ENCODE data around the gene SPTBN1. TPM values are rescaled to one million over a fixed set of nuclear protein-coding genes. Genes with fewer than 3 reads are reported as not detected.

Gene SPTBN1
- total RNA-seq, 1 donor: 200 TPM

DNA sequence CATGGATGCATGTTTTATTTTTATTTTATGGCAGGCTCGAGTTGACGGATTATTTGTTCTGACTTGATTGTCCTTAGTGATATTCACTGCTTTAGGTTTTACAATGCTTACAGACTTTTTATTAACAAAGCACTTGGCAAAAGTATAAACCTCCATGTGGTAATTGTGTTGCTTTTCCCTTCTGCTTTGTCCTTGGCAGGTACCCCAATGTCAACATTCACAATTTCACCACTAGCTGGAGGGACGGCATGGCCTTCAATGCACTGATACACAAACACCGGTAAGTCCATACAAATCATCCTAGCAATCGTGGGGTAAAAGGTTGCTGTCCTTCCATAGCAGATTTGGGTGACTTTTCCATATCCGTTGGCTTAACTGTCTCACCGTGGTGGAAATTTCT lies 161.3 kb downstream of the SPTBN1 start:
- no peak for DNase-seq (ENCODE audit: low read depth)
- TF ChIP-seq, protein P1, sequence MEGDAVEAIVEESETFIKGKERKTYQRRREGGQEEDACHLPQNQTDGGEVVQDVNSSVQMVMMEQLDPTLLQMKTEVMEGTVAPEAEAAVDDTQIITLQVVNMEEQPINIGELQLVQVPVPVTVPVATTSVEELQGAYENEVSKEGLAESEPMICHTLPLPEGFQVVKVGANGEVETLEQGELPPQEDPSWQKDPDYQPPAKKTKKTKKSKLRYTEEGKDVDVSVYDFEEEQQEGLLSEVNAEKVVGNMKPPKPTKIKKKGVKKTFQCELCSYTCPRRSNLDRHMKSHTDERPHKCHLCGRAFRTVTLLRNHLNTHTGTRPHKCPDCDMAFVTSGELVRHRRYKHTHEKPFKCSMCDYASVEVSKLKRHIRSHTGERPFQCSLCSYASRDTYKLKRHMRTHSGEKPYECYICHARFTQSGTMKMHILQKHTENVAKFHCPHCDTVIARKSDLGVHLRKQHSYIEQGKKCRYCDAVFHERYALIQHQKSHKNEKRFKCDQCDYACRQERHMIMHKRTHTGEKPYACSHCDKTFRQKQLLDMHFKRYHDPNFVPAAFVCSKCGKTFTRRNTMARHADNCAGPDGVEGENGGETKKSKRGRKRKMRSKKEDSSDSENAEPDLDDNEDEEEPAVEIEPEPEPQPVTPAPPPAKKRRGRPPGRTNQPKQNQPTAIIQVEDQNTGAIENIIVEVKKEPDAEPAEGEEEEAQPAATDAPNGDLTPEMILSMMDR (IDR thresholded peaks at IDR 0.05; ENCODE audit: insufficient read depth, low read depth, low read length): no peak

DNA sequence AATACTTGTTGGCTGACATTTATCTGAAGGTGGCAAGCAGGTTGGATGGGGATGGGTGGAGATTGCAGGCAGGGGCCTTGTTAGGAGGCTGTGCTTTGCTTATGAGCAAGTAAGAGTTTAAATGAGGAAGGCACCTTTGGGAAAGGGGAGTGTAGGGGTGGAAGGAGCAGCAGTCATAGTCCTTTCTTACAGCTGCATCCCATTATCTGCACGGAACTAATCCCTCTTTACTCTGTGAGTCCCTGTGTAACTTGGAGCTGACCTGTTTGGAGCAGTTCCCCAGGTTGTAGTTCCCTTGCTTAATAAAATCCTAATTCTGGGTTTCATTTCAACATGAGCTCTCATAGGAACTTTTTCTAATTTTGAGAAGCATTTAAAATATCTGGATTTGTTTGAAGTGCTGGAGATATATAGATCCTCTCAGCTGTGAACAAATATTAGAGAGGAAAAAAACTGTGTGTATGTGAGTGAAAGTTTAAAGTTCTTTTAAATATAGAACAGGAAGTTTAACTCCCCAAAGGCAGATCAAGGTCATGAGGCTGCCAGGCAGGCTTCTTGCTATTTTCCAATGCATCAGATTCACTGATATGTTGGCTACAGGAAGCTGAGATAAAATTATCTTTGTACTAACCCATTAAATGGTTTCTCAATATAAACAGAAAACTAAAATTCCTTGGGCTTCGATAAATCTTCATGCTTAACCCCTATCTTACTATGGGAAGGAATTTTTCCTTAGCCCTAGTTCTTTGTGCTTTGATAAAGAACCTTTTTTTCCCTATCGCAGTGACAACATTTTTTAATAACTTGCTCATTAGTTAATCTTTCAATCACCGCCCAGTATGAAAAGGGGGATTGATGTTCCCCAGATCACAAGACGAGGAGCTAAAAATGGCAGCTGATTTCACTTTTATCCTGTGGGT lies 162.8 kb downstream of the SPTBN1 start:
- TF ChIP-seq, protein P1 (IDR thresholded peaks at IDR 0.05; ENCODE audit: insufficient read depth, low read depth, low read length): no peak
- peak; percentile 86 for DNase-seq (ENCODE audit: low read depth)
- H3K4me3 ChIP-seq (ENCODE audit: low read depth, low read length): no peak overlapping the region

More for the DNA sequence above, 161.3 kb downstream of the SPTBN1 start:
- no peak overlapping the region for H3K4me3 ChIP-seq (ENCODE audit: low read depth, low read length)

DNA sequence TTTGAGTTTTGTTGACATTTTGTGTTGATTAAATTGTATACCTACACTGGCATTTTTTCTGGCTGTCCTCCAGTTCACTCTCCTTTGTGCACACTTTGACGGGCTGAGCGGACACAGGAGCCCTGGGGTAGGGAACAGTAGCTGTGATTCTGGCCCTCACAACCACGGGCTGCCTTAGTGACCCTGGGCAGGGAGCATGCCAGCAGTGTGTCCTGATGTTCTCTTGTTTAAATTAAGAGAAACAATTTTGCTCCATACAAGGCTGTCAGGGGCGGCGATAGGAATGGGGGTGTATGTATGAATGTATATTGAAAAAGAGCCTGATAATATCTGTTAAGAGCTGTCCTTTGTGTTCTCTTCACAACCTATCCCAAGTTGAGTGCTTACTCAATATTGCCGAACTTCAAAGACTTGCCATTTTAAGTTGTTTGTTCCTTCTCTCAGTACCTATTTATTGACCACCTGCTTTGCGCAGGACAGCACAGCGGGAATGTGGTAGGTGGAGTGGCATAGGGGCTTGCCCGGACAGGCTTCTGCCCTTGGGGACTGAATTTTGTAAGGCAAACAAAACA lies 163.6 kb downstream of the SPTBN1 start:
- DNase-seq (ENCODE audit: low read depth): no peak
- TF ChIP-seq, protein P1 (IDR thresholded peaks at IDR 0.05; ENCODE audit: insufficient read depth, low read depth, low read length): no peak

DNA sequence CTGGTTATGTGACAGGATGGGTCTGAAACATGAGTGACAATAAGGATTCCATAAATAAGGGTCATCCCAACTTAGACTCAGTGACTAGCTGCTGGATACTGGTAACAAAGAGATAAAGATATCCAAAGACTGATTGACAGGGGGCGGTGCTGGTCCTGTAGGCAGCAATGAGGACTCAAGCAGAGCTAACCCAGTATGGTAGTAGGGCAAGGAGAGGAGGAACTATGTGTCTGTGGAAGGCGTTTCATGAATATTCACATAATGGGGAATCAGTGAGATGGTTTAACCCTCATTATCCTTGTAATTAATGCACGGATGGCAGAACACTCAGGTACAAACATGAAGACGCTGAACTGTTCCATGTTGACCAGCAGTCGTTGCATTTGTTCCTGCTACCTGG lies 164.8 kb downstream of the SPTBN1 start:
- no peak for DNase-seq (ENCODE audit: low read depth)
- no peak overlapping the region for H3K4me3 ChIP-seq (ENCODE audit: low read depth, low read length)
- TF ChIP-seq, protein P1 (IDR thresholded peaks at IDR 0.05; ENCODE audit: insufficient read depth, low read depth, low read length): no peak

More for the DNA sequence above, 163.6 kb downstream of the SPTBN1 start:
- no peak overlapping the region for H3K4me3 ChIP-seq (ENCODE audit: low read depth, low read length)

DNA sequence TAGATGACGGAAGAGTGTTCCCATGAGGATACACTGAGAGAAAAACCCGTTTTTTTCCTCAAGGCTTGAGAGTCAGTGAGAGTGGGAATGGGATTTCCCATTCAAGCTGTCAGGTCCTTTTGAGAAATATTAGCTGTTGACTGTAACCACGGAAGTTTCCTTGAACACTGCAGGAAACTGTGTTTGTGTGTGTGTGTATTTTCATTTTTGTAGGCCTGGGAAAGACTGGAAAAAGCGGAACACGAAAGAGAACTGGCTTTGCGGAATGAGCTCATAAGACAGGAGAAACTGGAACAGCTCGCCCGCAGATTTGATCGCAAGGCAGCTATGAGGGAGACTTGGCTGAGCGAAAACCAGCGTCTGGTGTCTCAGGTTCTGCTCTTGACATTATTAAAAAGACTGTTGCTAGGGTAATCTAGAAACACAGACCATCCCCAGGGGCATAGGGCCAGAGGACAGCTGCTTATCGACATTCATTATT lies 168.5 kb downstream of the SPTBN1 start:
- TF ChIP-seq, protein P1 (IDR thresholded peaks at IDR 0.05; ENCODE audit: insufficient read depth, low read depth, low read length): no peak
- no peak overlapping the region for H3K4me3 ChIP-seq (ENCODE audit: low read depth, low read length)
- peak; percentile 66 for DNase-seq (ENCODE audit: low read depth)

DNA sequence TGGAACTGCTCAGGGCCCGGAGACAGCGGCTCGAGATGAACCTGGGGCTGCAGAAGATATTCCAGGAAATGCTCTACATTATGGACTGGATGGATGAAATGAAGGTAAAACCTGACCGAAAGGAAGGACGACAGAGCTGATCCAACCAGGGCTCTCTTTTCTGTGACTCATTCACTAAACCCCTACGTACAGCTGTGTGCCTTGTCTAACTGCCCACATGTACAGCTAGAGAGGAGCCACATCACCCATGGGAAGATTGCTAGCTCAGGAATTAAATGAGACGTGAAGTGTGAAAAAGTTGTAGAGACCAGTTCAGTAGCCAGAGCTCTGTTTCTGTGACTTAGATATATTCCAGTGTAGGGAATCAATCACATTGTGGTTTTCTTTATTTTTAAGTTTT lies 170.0 kb downstream of the SPTBN1 start:
- H3K4me3 ChIP-seq (ENCODE audit: low read depth, low read length): no peak overlapping the region
- TF ChIP-seq, protein P1 (IDR thresholded peaks at IDR 0.05; ENCODE audit: insufficient read depth, low read depth, low read length): no peak
- no peak for DNase-seq (ENCODE audit: low read depth)
